ENCODE data around the gene PALLD. TPM values are rescaled to one million over a fixed set of nuclear protein-coding genes. Genes with fewer than 3 reads are reported as not detected.

PALLD gene
- total RNA-seq, 1 experiment from 2014 or later = 166 TPM

- TF ChIP-seq EZH2phosphoT487 (IDR thresholded peaks at IDR 0.05; ENCODE audit: borderline replicate concordance) = no peak
- TF ChIP-seq SRF (IDR thresholded peaks at IDR 0.05; ENCODE audit: low read depth) = no peak
- no peak for TF ChIP-seq ZBTB33 (IDR thresholded peaks at IDR 0.05; ENCODE audit: extremely low read depth, insufficient replicate concordance, low read length)
- no peak for TF ChIP-seq SIN3A (IDR thresholded peaks at IDR 0.05; ENCODE audit: low read depth)
- TF ChIP-seq POLR2AphosphoS5 (IDR thresholded peaks at IDR 0.05; ENCODE audit: low read depth, low read length) = no peak
- Histone ChIP-seq H3K36me3 (ENCODE audit: control insufficient read depth in 1 of 2, insufficient read depth in 2 of 2, low read length in 2 of 2) (no peaks in the 10 kb centered on the region), H3K4me3 (replicated peaks in 1 of 2; ENCODE audit: low read depth in 1 of 2, low read length in 2 of 2) (no peak overlapping the region), H3K79me2 (ENCODE audit: insufficient read depth, low read length) (no peaks in the 10 kb centered on the region), H3K27me3 (ENCODE audit: insufficient read depth, low read length) (no peaks in the 10 kb centered on the region), H3K9me3 (ENCODE audit: control insufficient read depth in 1 of 2, insufficient read depth in 1 of 2, low read depth in 1 of 2, low read length in 2 of 2) (no peaks in the 10 kb centered on the region), H3K9ac (ENCODE audit: low read length) (no peak overlapping the region), H3K4me1 (ENCODE audit: control insufficient read depth in 1 of 2, insufficient read depth in 2 of 2, low read length in 2 of 2) (peaks cover 0 to 4% of the 10 kb centered on the region in 2 experiments; a peak in 1 of 4 replicates), H3K4me2 (ENCODE audit: low read length) (no peak overlapping the region), H4K20me1 (ENCODE audit: insufficient read depth) (no peaks in the 10 kb centered on the region), H3K27ac (ENCODE audit: low read depth, low read length) (no peak overlapping the region), H2AFZ (ENCODE audit: low read depth, low read length, poor library complexity, severe bottlenecking) (no peak overlapping the region), H3K9me2 (ENCODE audit: insufficient read depth) (no peaks in the 10 kb centered on the region)
- BruUV-seq (replicated peaks) = no TSS peak
- no peak for DNase-seq (ENCODE audit: low read depth, low spot score)
- ChIA-PET CTCF (no interaction called here), POLR2A (no interaction called here), RAD21 (ENCODE audit: low non-redundant PET in 1 of 2, low total read pairs in 2 of 2, uncharacterized antibody in 2 of 2, unreplicated experiment in 2 of 2) (no interaction called here)
- no peak for ATAC-seq
- intact Hi-C loops (cut with micrococcal nuclease) = no loop called here
These were observed 254.7 kb downstream of the PALLD start for GRCh38 chr4:168751263-168752225.
